Measurements from ENCODE around the gene LRRC14B.
"Not testable (repeated sequence)": the region's sequence is repeated elsewhere in the genome, so short reads cannot be mapped to it uniquely, and the experiment has no call there.

The LRRC14B gene

GRCh38 chr5:243683-244367 is 52.5 kb downstream of the LRRC14B start:
- DNase-seq = not testable (repeated sequence)

- not testable (repeated sequence) for DNase-seq
These were observed 54.4 kb downstream of the LRRC14B start for GRCh38 chr5:245717-246116.
